Panc1 (cell line): ENCODE data around the gene PLBD2. TPM values are rescaled to one million over a fixed set of nuclear protein-coding genes. Genes with fewer than 3 reads are reported as not detected.

Experiments
- ATAC-seq: fragments of 200-7000 bp; cut with Tn5 transposase; 2 replicates; pipeline ENCODE4 v1.9.1; 2020; ENCODE audit warnings: mild to moderate bottlenecking, moderate library complexity
- BruUV-seq: library from RNA; stranded (reverse); fragments of 400-500 nt; replicated peaks from 2 replicates; lab custom pipeline; 2021; lab: Mats Ljungman, UMichigan
- CTCF ChIA-PET: fragments of 300-600 bp; sonication (Branson Sonifier 250); formaldehyde crosslinking; loops from one replicate; lab custom pipeline; 2022; ENCODE audit warnings: antibody characterized with exemption; lab: Charles Lee
- POLR2A ChIA-PET: fragments of 300-600 bp; sonication (Branson Sonifier 250); formaldehyde crosslinking; loops from one replicate; lab custom pipeline; 2022; ENCODE audit warnings: antibody characterized with exemption; lab: Charles Lee
- DNase-seq: peaks from one replicate; pipeline ENCODE4 v3.0.0-alpha.2; 2010; ENCODE audit warnings: low read depth, low spot score
- H3K27ac ChIP-seq: 2 replicates; pipeline ENCODE4 v1.5.1; 2011; ENCODE audit warnings: mild to moderate bottlenecking, low read length, inconsistent platforms
- H3K27me3 ChIP-seq: fragments of 200-500 bp; sonication (Bioruptor generic); 2 replicates; pipeline ENCODE4 v1.6.0; 2014; ENCODE audit warnings: low read length, inconsistent platforms; ENCODE audit not compliant: control insufficient read depth, insufficient read depth
- H3K36me3 ChIP-seq: fragments of 200-500 bp; sonication (Bioruptor generic); 2 replicates; pipeline ENCODE4 v1.5.1; 2014; ENCODE audit warnings: inconsistent platforms, mild to moderate bottlenecking, low read length, moderate library complexity; ENCODE audit not compliant: control insufficient read depth, insufficient read depth
- H3K4me1 ChIP-seq: 2 replicates; pipeline ENCODE4 v1.5.1; 2011; ENCODE audit warnings: inconsistent platforms, mild to moderate bottlenecking, low read length, moderate library complexity; ENCODE audit not compliant: control insufficient read depth, insufficient read depth
- H3K4me3 ChIP-seq, 2 experiments: 2 replicates each; pipeline ENCODE4 v1.5.1; 2011 to 2012; ENCODE audit warnings: low read depth in 2 of 2, low read length in 2 of 2, mild to moderate bottlenecking in 2 of 2, inconsistent platforms in 1 of 2, moderate library complexity in 1 of 2
- H3K9me3 ChIP-seq: fragments of 200-500 bp; sonication (Bioruptor generic); 2 replicates; pipeline ENCODE4 v1.5.1; 2014; ENCODE audit warnings: low read depth, mild to moderate bottlenecking, inconsistent platforms, low read length, moderate library complexity; ENCODE audit not compliant: control insufficient read depth, insufficient read depth
- CTCF ChIP-seq: fragments of 450-650 bp; IDR thresholded peaks from 2 replicates; pipeline ENCODE4 v1.5.1; 2017; ENCODE audit warnings: mild to moderate bottlenecking
- POLR2AphosphoS5 ChIP-seq: IDR thresholded peaks from 2 replicates; pipeline ENCODE4 v1.6.1; 2012; ENCODE audit warnings: mild to moderate bottlenecking, low read depth, low read length, moderate library complexity
- REST ChIP-seq, 2 experiments: IDR thresholded peaks; 2 replicates each; pipeline ENCODE4 v1.6.1; 2011 to 2012; ENCODE audit warnings: low read depth in 2 of 2, control low read depth in 1 of 2, low read length in 1 of 2, mild to moderate bottlenecking in 1 of 2, moderate library complexity in 1 of 2; ENCODE audit not compliant: insufficient read depth in 1 of 2
- SIN3A ChIP-seq: IDR thresholded peaks from 2 replicates; pipeline ENCODE4 v1.6.1; 2012; ENCODE audit warnings: low read depth, mild to moderate bottlenecking, low read length, moderate library complexity, borderline replicate concordance; ENCODE audit not compliant: insufficient read depth
- TCF7L2 ChIP-seq: IDR thresholded peaks from 2 replicates; pipeline ENCODE4 v1.6.1; 2011; ENCODE audit warnings: mild to moderate bottlenecking, low read depth, low read length, inconsistent platforms
- in situ Hi-C: cut with HindIII; loops from 2 replicates; pipeline ENCODE4 v1.10.0; 2016; ENCODE audit warnings: low sequenced_read_pairs, low pct_unique_long_range_greater_than_20kb
- intact Hi-C: fragments of 100-400 bp; cut with micrococcal nuclease; formaldehyde crosslinking; loops from one replicate; pipeline ENCODE4 v1.10.0; 2022; ENCODE audit not compliant: unreplicated experiment
- total RNA-seq: library from RNA; stranded (reverse); gene quantifications from one replicate; pipeline ENCODE4 v1.2.1, GENCODE V29; 2021; ENCODE audit not compliant: unreplicated experiment

Gene PLBD2
- total RNA-seq, 1 experiment from 2014 or later = 69.7 TPM

- ChIA-PET POLR2A (interaction anchor here (0.7 kb wide), 1 partner anchor 634 kb away, joined by 14 read pairs; no protein-coding TSS in a partner anchor), CTCF (interaction anchor here (0.7 kb wide), 1 partner anchor 157 kb away, joined by 3 read pairs; no protein-coding TSS in a partner anchor)
- H3K27me3 ChIP-seq = no peaks in the 10 kb centered on the region
- no peaks in the 10 kb centered on the region; the same call in 1 of the 2 replicates for H3K36me3 ChIP-seq
- H3K9me3 ChIP-seq = no peaks in the 10 kb centered on the region
- intact Hi-C loops = no loop called here
- in situ Hi-C loops = no loop called here
- H3K4me1 ChIP-seq = no peaks in the 10 kb centered on the region; the same call in 1 of the 2 replicates
- TF ChIP-seq REST (IDR thresholded peaks at IDR 0.05; ENCODE audit: insufficient read depth in 1 of 2, low read depth in 2 of 2, low read length in 1 of 2) (no peak), POLR2AphosphoS5 (no peak), CTCF (no peak), TCF7L2 (no peak), SIN3A (no peak)
- no peak for DNase-seq
- no TSS peak for BruUV-seq
- H3K4me3 ChIP-seq = no peak overlapping the region
- no peak for ATAC-seq
- H3K27ac ChIP-seq = no peak overlapping the region
Observed at GRCh38 chr12:113418213-113418879, 60.0 kb downstream of the PLBD2 start.

- no peak for DNase-seq
- no peaks in the 10 kb centered on the region for H3K9me3 ChIP-seq
- in situ Hi-C loops = no loop called here
- ChIA-PET CTCF (interaction anchor here (0.6 kb wide), 1 partner anchor 198 kb away, joined by 3 read pairs; no protein-coding TSS in a partner anchor), POLR2A (no interaction called here)
- intact Hi-C loops = no loop called here
- H3K4me1 ChIP-seq = no peaks in the 10 kb centered on the region; the same call in 1 of the 2 replicates
- H3K27me3 ChIP-seq = no peaks in the 10 kb centered on the region
- TF ChIP-seq TCF7L2 (no peak), CTCF (no peak), POLR2AphosphoS5 (no peak), SIN3A (no peak), REST (IDR thresholded peaks at IDR 0.05; ENCODE audit: insufficient read depth in 1 of 2, low read depth in 2 of 2, low read length in 1 of 2) (no peak)
- no peak overlapping the region for H3K4me3 ChIP-seq
- no peaks in the 10 kb centered on the region; the same call in 1 of the 2 replicates for H3K36me3 ChIP-seq
- no peak overlapping the region for H3K27ac ChIP-seq
- BruUV-seq = no TSS peak
- no peak for ATAC-seq
Observed at GRCh38 chr12:113420996-113421595, 62.7 kb downstream of the PLBD2 start.
